ENCODE results near the gene NDUFV1.
"Not testable (repeated sequence)": the region's sequence is repeated elsewhere in the genome, so short reads cannot be mapped to it uniquely, and the experiment has no call there.

Gene NDUFV1

DNA sequence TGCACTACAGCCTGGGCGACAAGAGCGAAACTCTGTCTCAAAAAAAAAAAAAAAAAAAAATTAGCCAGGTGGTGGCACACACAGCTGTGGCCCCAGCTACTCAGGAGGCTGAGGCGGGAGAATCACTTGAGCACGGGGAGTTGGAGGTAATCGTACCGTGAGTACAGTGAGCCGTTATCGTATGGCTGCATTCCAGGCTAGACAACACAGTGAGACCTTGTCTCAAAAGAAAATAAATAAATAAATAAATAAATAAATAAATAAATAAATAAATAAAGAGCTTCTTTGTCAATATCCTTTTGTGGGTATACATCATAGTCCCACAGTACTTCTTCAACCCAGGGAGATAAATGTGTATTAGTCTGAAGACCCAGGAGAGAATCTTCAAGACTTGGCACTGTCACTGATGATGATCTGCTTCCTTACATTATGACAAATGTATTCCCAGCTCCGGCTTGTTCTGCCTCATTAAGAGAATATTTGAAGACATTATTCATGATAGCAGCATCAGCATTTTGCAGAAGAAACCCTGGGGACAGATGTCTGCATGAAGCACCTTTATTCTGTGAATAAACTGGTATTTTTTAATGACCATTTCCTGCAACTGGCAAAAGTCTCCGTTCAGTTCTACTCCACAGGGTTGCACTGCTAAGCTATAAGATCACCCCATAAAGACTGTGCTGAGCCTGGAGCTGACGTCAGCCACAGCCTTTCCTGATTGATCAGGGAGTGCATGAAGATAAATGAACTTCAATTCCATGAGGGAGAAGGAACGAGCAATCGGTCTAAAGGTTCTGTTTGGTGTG lies 45.4 kb downstream of the NDUFV1 start:
- no peak overlapping the region for H3K4me3 ChIP-seq (ENCODE audit: low read length)
- DNase-seq (ENCODE audit: low read depth) = peak; percentile 25
- no peak for TF ChIP-seq CTCF (IDR thresholded peaks at IDR 0.05; ENCODE audit: insufficient read depth, low read depth, low read length, missing control alignments)

DNA sequence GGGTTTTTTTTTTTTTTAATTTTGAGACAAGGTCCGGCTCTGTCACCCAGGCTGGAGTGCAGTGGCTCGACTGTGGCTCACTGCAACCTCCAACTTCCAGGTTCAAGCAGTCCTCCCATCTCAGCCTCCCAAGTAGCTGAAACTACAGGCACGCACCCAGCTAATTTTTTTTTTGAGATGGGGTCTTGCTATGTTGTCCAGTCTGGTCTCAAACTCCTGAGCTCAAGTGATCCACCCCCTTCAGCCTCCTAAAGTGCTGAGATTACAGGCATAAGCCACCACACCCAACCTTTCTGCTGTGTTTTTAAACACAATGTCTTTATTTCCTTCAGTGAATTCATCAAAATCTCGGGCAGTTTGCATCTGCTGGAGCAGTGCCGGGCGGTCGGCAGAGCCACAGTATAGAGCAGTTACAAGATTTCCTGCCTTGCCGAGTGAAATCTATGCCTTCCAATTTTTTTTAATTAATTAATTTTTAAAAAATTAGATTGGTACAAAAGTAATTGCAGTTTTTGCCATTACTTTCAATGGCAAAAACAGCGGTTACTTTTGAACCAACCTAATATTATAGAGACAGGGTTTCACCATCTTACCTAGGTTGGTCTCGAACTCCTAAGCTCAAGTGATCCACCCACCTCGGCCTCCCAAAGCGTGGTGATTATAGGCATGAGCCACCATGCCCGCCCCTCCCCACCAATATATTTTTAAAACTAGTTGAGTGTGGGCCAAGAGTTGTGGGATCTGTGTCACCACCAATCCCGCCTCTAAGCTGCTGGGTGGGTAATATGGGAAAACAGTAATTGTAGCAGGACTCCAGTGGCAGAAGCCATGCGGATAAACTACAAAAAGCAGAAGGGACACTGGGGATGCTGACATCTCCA lies 46.5 kb downstream of the NDUFV1 start:
- no peak overlapping the region for H3K4me3 ChIP-seq (ENCODE audit: low read length)
- TF ChIP-seq CTCF (IDR thresholded peaks at IDR 0.05; ENCODE audit: insufficient read depth, low read depth, low read length, missing control alignments) = no peak
- no peak for DNase-seq (ENCODE audit: low read depth)

- H3K4me3 ChIP-seq (ENCODE audit: low read length) = no peak overlapping the region
- no peak for TF ChIP-seq CTCF (IDR thresholded peaks at IDR 0.05; ENCODE audit: insufficient read depth, low read depth, low read length, missing control alignments)
- DNase-seq (ENCODE audit: low read depth) = no peak
These were observed 47.5 kb downstream of the NDUFV1 start for GRCh38 chr11:67654225-67654624.

DNA sequence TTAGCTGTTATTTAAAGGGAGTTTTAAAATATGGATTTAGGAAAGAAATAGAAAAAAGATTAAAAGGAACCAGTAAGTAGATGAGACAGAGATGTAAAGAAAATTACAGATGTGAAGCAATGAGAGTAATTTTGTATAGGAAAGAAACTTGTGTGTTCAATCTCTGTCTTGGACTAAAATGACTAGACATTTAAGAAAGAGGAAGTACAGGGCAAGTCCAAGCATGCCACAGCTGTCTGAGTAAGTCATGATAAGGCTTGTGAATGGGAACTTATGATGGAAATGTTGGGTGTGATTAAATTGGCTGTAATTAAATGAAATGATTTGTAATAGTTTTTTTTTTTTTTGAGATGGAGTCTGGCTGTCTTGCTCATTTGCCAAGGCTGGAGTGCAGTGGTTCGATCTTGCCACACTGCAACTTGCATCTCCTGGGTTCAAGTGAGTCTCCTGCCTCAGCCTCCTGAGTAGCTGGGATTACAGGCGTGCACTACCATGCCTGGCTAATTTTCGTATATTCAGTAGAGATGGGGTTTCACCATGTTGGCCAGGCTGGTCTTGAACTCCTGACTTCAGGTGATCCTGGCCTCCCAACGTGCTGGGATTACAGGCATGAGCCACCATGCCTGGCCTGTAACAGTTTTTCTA lies 49.7 kb downstream of the NDUFV1 start:
- peak; percentile 97 for DNase-seq (ENCODE audit: low read depth)
- no peak overlapping the region for H3K4me3 ChIP-seq (ENCODE audit: low read length)
- TF ChIP-seq CTCF (IDR thresholded peaks at IDR 0.05; ENCODE audit: insufficient read depth, low read depth, low read length, missing control alignments) = no peak

DNA sequence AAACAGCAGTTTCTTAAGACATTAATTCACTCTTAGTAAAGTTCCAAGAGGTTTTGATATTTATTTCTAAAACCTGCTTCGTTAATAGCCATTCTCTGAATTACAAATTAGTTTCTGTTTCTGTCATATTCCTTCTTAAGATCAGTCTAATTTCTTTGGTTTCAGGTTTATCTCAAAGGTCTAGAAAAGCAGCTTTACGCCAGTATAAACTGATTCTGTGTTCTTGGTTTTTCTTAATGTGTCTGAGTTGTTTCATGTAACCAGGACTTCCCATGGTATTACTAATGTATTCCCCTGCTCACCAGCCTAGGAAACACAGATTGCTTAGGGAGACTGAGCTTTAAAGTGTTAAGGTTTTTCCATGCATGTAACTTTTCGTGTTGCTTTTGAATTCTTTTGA lies 50.6 kb downstream of the NDUFV1 start:
- no peak overlapping the region for H3K4me3 ChIP-seq (ENCODE audit: low read length)
- TF ChIP-seq CTCF (IDR thresholded peaks at IDR 0.05; ENCODE audit: insufficient read depth, low read depth, low read length, missing control alignments) = no peak
- no peak for DNase-seq (ENCODE audit: low read depth)

- not testable (repeated sequence) for H3K4me3 ChIP-seq (ENCODE audit: low read length); DNase-seq (ENCODE audit: low read depth)
These were observed 53.0 kb downstream of the NDUFV1 start for GRCh38 chr11:67659651-67660165.

DNA sequence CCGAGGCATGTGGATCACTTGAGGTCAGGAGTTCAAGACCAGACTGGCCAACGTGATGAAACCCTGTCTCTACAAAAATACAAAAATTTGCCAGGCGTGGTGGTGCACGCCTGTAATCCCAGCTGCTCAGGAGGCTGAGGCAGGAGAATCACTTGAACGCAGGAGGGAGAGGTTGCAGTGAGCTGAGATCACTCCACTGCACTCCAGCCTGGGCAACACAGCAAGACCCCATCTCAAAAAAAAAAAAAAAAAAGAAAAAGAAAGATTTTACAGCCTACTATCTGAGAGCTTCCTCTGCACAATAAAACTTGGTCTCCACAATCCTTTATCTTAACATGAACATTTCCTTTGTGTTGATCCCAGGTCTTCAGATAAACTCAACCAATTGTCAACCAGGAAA lies 54.0 kb downstream of the NDUFV1 start:
- not testable (repeated sequence) for H3K4me3 ChIP-seq (ENCODE audit: low read length); DNase-seq (ENCODE audit: low read depth)

Measured in epithelial cell of esophagus (primary cell).